SK-N-SH (cell line): Measurements from ENCODE around the gene KDM2A. TPM values are rescaled to one million over a fixed set of nuclear protein-coding genes. Genes with fewer than 3 reads are reported as not detected.

Source experiments
- CTCF ChIA-PET: fragments of 300-600, 350-600 bp; formaldehyde crosslinking; extraction: SDS; loops from one replicate; lab custom pipeline; 2021; lab: Yijun Ruan, JAX
- POLR2A ChIA-PET: fragments of 350-600 bp; sonication (Branson Sonifier 250); formaldehyde crosslinking; extraction: SDS; loops from one replicate; lab custom pipeline; 2020; ENCODE audit warnings: antibody characterized with exemption, inconsistent platforms; lab: Yijun Ruan, JAX
- DNase-seq: peaks from one replicate; pipeline ENCODE4 v3.0.0; 2012
- H2AFZ ChIP-seq: fragments of 200-600 bp; sonication (generic); 2 replicates; pipeline ENCODE4 v1.8.1; 2016; ENCODE audit warnings: antibody characterized with exemption, mild to moderate bottlenecking, low read depth
- H3F3A ChIP-seq: fragments of 200-600 bp; sonication (generic); replicated peaks from 2 replicates; pipeline ENCODE3; 2016; ENCODE audit warnings: antibody characterized with exemption, mild to moderate bottlenecking; ENCODE audit not compliant: insufficient read depth
- H3K27ac ChIP-seq, 2 experiments: fragments of 200-500 bp in 1 of 2; fragments of 200-600 bp in 1 of 2; sonication (Bioruptor generic) in 1 of 2; sonication (generic), shearing (Covaris generic) in 1 of 2; 2 replicates each; pipeline versions ENCODE4 v1.5.1 to v1.6.1; 2014 to 2016; ENCODE audit warnings: low read depth in 2 of 2, inconsistent platforms in 1 of 2, low read length in 1 of 2, mild to moderate bottlenecking in 1 of 2, mixed read lengths in 1 of 2
- H3K27me3 ChIP-seq: fragments of 200-600 bp; sonication (generic), shearing (Covaris generic); 2 replicates; pipeline ENCODE4 v1.6.1; 2016; ENCODE audit warnings: mixed run types; ENCODE audit not compliant: insufficient read depth
- H3K36me3 ChIP-seq, 2 experiments: fragments of 200-500 bp in 1 of 2; fragments of 200-600 bp in 1 of 2; sonication (Bioruptor generic) in 1 of 2; sonication (generic) in 1 of 2; replicated peaks in 1 of 2; 2 replicates each; pipeline versions ENCODE3 to v1.5.1; 2014 to 2016; ENCODE audit warnings: low read length in 1 of 2, mild to moderate bottlenecking in 1 of 2; ENCODE audit not compliant: insufficient read depth in 2 of 2, control insufficient read depth in 1 of 2
- H3K4me1 ChIP-seq, 2 experiments: fragments of 200-500 bp in 1 of 2; fragments of 200-600 bp in 1 of 2; sonication (Bioruptor generic) in 1 of 2; sonication (generic), shearing (Covaris generic) in 1 of 2; 2 replicates each; pipeline versions ENCODE4 v1.5.1 to v1.6.1; 2014 to 2016; ENCODE audit warnings: low read depth in 1 of 2, low read length in 1 of 2, mixed run types in 1 of 2; ENCODE audit not compliant: insufficient read depth in 2 of 2, control insufficient read depth in 1 of 2
- H3K4me2 ChIP-seq: fragments of 200-600 bp; sonication (generic), shearing (Covaris generic); 2 replicates; pipeline ENCODE4 v1.6.1; 2017; ENCODE audit warnings: mixed run types
- H3K4me3 ChIP-seq, 2 experiments: fragments of 200-500 bp in 1 of 2; fragments of 200-600 bp in 1 of 2; sonication (Bioruptor generic) in 1 of 2; sonication (generic), shearing (Covaris generic) in 1 of 2; 2 replicates each; pipeline versions ENCODE4 v1.5.1 to v1.8.1; 2014 to 2016; ENCODE audit warnings: low read depth in 2 of 2, inconsistent platforms in 1 of 2, low read length in 1 of 2, mild to moderate bottlenecking in 1 of 2, mixed read lengths in 1 of 2, moderate library complexity in 1 of 2
- H3K79me2 ChIP-seq: fragments of 200-600 bp; sonication (generic); 2 replicates; pipeline ENCODE4 v1.8.1; 2017; ENCODE audit warnings: mild to moderate bottlenecking; ENCODE audit not compliant: insufficient read depth
- H3K9ac ChIP-seq: fragments of 200-600 bp; sonication (generic); 2 replicates; pipeline ENCODE4 v1.6.1; 2017; ENCODE audit warnings: mixed run types
- H3K9me2 ChIP-seq: fragments of 200-600 bp; sonication (generic); 2 replicates; pipeline ENCODE4 v1.6.1; 2017; ENCODE audit warnings: mixed run types
- H3K9me3 ChIP-seq: fragments of 200-600 bp; sonication (generic); 2 replicates; pipeline ENCODE4 v1.6.1; 2017; ENCODE audit warnings: mixed run types, mild to moderate bottlenecking, moderate library complexity
- H4K20me1 ChIP-seq: fragments of 200-600 bp; sonication (generic); 2 replicates; pipeline ENCODE4 v1.6.1; 2017; ENCODE audit warnings: mild to moderate bottlenecking, mixed run types; ENCODE audit not compliant: insufficient read depth
- CHD2 ChIP-seq: fragments of 150-350 bp; IDR thresholded peaks from 2 replicates; pipeline ENCODE4 v1.6.1; 2018; ENCODE audit warnings: low read length; ENCODE audit not compliant: partially characterized antibody
- ELF1 ChIP-seq: IDR thresholded peaks from 2 replicates; pipeline ENCODE4 v1.4.0; 2012
- EP300 ChIP-seq, 2 experiments: IDR thresholded peaks; 2 replicates each; pipeline versions ENCODE4 v1.4.0 to v1.6.1; 2012; ENCODE audit warnings: borderline replicate concordance in 1 of 2, low read depth in 1 of 2, low read length in 1 of 2
- EZH2phosphoT487 ChIP-seq: fragments of 200-600 bp; sonication (generic); IDR thresholded peaks from 2 replicates; pipeline ENCODE4 v1.6.1; 2017; ENCODE audit warnings: low read depth, mixed run types, mild to moderate bottlenecking, antibody characterized with exemption, moderate library complexity, borderline replicate concordance
- FOSL2 ChIP-seq: IDR thresholded peaks from 2 replicates; pipeline ENCODE4 v1.4.0; 2012; ENCODE audit warnings: low read depth, mild to moderate bottlenecking, moderate library complexity, borderline replicate concordance
- FOXJ3 ChIP-seq: sonication (generic); formaldehyde crosslinking; IDR thresholded peaks from 2 replicates; pipeline ENCODE4 v1.5.1; 2020; ENCODE audit warnings: mild to moderate bottlenecking, missing genetic modification reagents
- FOXM1 ChIP-seq: IDR thresholded peaks from 2 replicates; pipeline ENCODE4 v1.4.0; 2012; ENCODE audit warnings: low read depth, mild to moderate bottlenecking
- GATA2 ChIP-seq: sonication (generic); formaldehyde crosslinking; IDR thresholded peaks from 2 replicates; pipeline ENCODE4 v1.5.0; 2020; ENCODE audit warnings: mild to moderate bottlenecking, missing genetic modification reagents
- IRF3 ChIP-seq: fragments of 150-350 bp; IDR thresholded peaks from 2 replicates; pipeline ENCODE4 v1.6.1; 2016; ENCODE audit warnings: mild to moderate bottlenecking, low read depth, low read length
- JUND ChIP-seq: IDR thresholded peaks from 2 replicates; pipeline ENCODE4 v1.4.0; 2012
- MEF2A ChIP-seq: IDR thresholded peaks from 2 replicates; pipeline ENCODE4 v1.4.0; 2012; ENCODE audit warnings: low read depth, borderline replicate concordance
- NFIC ChIP-seq: IDR thresholded peaks from 2 replicates; pipeline ENCODE4 v1.4.0; 2012; ENCODE audit warnings: borderline replicate concordance
- PBX3 ChIP-seq: IDR thresholded peaks from 2 replicates; pipeline ENCODE4; 2012
- POLR2AphosphoS5 ChIP-seq: IDR thresholded peaks from 2 replicates; pipeline ENCODE4 v1.6.1; 2012; ENCODE audit warnings: low read depth, low read length
- RCOR1 ChIP-seq: fragments of 150-350 bp; IDR thresholded peaks from 2 replicates; pipeline ENCODE4 v1.6.1; 2017; ENCODE audit warnings: antibody characterized with exemption, low read length
- RFX5 ChIP-seq: IDR thresholded peaks from 2 replicates; pipeline ENCODE4 v1.6.1; 2012; ENCODE audit warnings: mild to moderate bottlenecking, improper control_type of control experiment, low read length
- RXRA ChIP-seq: IDR thresholded peaks from 2 replicates; pipeline ENCODE4 v1.4.0; 2012; ENCODE audit warnings: low read depth, mild to moderate bottlenecking, borderline replicate concordance
- SIN3A ChIP-seq: IDR thresholded peaks from 2 replicates; pipeline ENCODE4 v1.6.1; 2012; ENCODE audit warnings: low read depth, mild to moderate bottlenecking, low read length, moderate library complexity, borderline replicate concordance
- SMC3 ChIP-seq: IDR thresholded peaks from 2 replicates; pipeline ENCODE4 v1.6.1; 2012; ENCODE audit warnings: low read depth, low read length, improper control_type of control experiment
- TEAD4 ChIP-seq: IDR thresholded peaks from 2 replicates; pipeline ENCODE4 v1.4.0; 2012; ENCODE audit warnings: mild to moderate bottlenecking, borderline replicate concordance; ENCODE audit not compliant: insufficient read depth
- ZBTB33 ChIP-seq: IDR thresholded peaks from 2 replicates; pipeline ENCODE4 v1.4.0; 2012; ENCODE audit warnings: low read depth, borderline replicate concordance
- WGBS: methylation state at CpG from one replicate; pipeline ENCODE4 v1.1.6; 2017; ENCODE audit warnings: low lambda C conversion rate; 5-methylcytosine and 5-hydroxymethylcytosine counted together
- polyA plus RNA-seq, 3 experiments: library from polyadenylated mRNA; depleted of rRNA; stranded (reverse); fragments of >200 nt; gene quantifications; 2 replicates each; pipeline ENCODE4 v1.2.3, GENCODE V29; 2012
- TF ChIP-seq, protein P1 (sequence below): IDR thresholded peaks from 2 replicates; pipeline ENCODE4 v1.4.0; 2012; ENCODE audit warnings: low read depth

The KDM2A gene
- polyA plus RNA-seq, 1 of the 3 experiments (the other 2 are of a cell fraction): 28.4 TPM

- peaks cover 37% of the 10 kb centered on the region for H3K79me2 ChIP-seq
- peaks cover 37 to 38% of the 10 kb centered on the region in 2 experiments for H3K36me3 ChIP-seq
- H2AFZ ChIP-seq: no peak overlapping the region
- H3K9me2 ChIP-seq: no peaks in the 10 kb centered on the region
- peaks cover 11% of the 10 kb centered on the region for H3F3A ChIP-seq
- no peak overlapping the region for H3K9ac ChIP-seq
- no peaks in the 10 kb centered on the region for H3K27me3 ChIP-seq
- H3K4me2 ChIP-seq: no peak overlapping the region
- H3K4me1 ChIP-seq: peaks cover 13 to 16% of the 10 kb centered on the region in 2 experiments; a peak in 2 of 4 replicates
- H3K9me3 ChIP-seq: peaks cover 15% of the 10 kb centered on the region; the same call in 1 of the 2 replicates
- no peak for TF ChIP-seq SMC3
- no peak for TF ChIP-seq JUND
- no peak for TF ChIP-seq RFX5
- TF ChIP-seq FOXJ3 (CRISPR knock-in tag): no peak
- no peak for TF ChIP-seq EZH2phosphoT487
- TF ChIP-seq NFIC: no peak
- no peak for TF ChIP-seq FOXM1
- TF ChIP-seq, protein P1, sequence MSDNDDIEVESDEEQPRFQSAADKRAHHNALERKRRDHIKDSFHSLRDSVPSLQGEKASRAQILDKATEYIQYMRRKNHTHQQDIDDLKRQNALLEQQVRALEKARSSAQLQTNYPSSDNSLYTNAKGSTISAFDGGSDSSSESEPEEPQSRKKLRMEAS: no peak
- no peak for TF ChIP-seq ZBTB33
- H3K4me3 ChIP-seq: no peak overlapping the region
- 92% methylated on average over 9 of the region's 29 CpGs for WGBS
- CTCF ChIA-PET: interaction anchor here (0.9 to 2.8 kb wide), 3 partner anchors 10 to 37 kb away, joined by 3 to 10 read pairs (median 3); partner anchors contain the start of gene ANKRD13D
- H3K27ac ChIP-seq: no peak overlapping the region
- POLR2A ChIA-PET: no interaction called here
- no peaks in the 10 kb centered on the region for H4K20me1 ChIP-seq
- no peak for DNase-seq
Observed at GRCh38 chr11:67299471-67300191, 180.6 kb downstream of the KDM2A start.

DNA sequence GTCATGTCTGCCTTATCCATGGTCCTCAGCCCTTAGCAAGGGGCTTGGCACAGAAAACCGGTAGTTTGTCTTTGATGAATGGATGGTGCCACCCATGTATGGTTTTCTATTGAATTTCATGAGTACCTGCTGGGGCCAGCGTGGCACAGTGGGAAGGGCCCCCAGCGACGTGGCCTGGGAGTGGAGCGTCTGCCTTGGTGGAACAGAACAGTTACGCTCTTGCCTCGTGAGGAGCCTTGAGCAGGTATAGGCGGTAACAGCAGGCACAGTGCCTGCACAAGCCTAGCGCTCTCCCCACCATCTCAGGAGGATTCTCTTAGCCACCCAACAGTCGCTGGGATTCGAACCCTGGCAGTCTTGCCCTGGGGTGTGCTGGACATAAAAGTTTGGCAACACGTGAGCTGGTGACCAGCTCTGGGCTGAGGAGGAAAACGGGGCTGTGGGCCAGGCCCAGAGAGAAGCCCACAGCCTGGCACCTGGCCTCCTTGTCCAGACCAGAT lies 181.2 kb downstream of the KDM2A start:
- H4K20me1 ChIP-seq: no peaks in the 10 kb centered on the region
- H3K9me3 ChIP-seq: peaks cover 15% of the 10 kb centered on the region; the same call in 1 of the 2 replicates
- H3K79me2 ChIP-seq: peaks cover 30% of the 10 kb centered on the region
- H3K27me3 ChIP-seq: no peaks in the 10 kb centered on the region
- 94% methylated on average over 10 of the region's 13 CpGs for WGBS
- ChIA-PET CTCF (interaction anchor here (1.2 to 5.1 kb wide), 3 partner anchors 12 to 17 kb away, joined by 3 to 37 read pairs (median 10); partner anchors contain the start of gene ANKRD13D), POLR2A (no interaction called here)
- H3K27ac ChIP-seq: no peak overlapping the region
- H3K4me3 ChIP-seq: no peak overlapping the region
- peaks cover 13 to 17% of the 10 kb centered on the region in 2 experiments; a peak in 2 of 4 replicates for H3K4me1 ChIP-seq
- peaks cover 11% of the 10 kb centered on the region for H3F3A ChIP-seq
- H3K9ac ChIP-seq: no peak overlapping the region
- no peak overlapping the region for H3K4me2 ChIP-seq
- no peak overlapping the region for H2AFZ ChIP-seq
- no peaks in the 10 kb centered on the region for H3K9me2 ChIP-seq
- peaks cover 31 to 37% of the 10 kb centered on the region in 2 experiments for H3K36me3 ChIP-seq
- no peak for DNase-seq
- TF ChIP-seq TEAD4: no peak
- TF ChIP-seq PBX3: no peak
- TF ChIP-seq RCOR1: no peak
- no peak for TF ChIP-seq SIN3A
- no peak for TF ChIP-seq MEF2A
- TF ChIP-seq NFIC: no peak
- no peak for TF ChIP-seq RFX5
- no peak for TF ChIP-seq POLR2AphosphoS5
- TF ChIP-seq IRF3: no peak
- TF ChIP-seq EP300 (IDR thresholded peaks at IDR 0.05; ENCODE audit: borderline replicate concordance in 1 of 2, low read depth in 1 of 2, low read length in 1 of 2): no peak
- no peak for TF ChIP-seq FOSL2
- TF ChIP-seq EZH2phosphoT487: no peak
- no peak for TF ChIP-seq ELF1
- TF ChIP-seq RXRA: no peak
- TF ChIP-seq GATA2 (CRISPR knock-in tag): no peak
- TF ChIP-seq CHD2: no peak
